H9 (cell line): ENCODE data around the gene SLC2A1. TPM values are rescaled to one million over a fixed set of nuclear protein-coding genes. Genes with fewer than 3 reads are reported as not detected.

Source experiments
- DNase-seq: peaks from one replicate; pipeline ENCODE4 v3.0.0-alpha.2; 2017
- H2AFZ ChIP-seq: one replicate; pipeline ENCODE4 v1.6.1; 2013; ENCODE audit warnings: mild to moderate bottlenecking, low read length, control low read depth, moderate library complexity
- H2AK5ac ChIP-seq: 2 replicates; pipeline ENCODE4 v1.6.1; 2013; ENCODE audit warnings: low read length, control low read depth, mixed read lengths; ENCODE audit not compliant: insufficient read length
- H2BK120ac ChIP-seq: one replicate; pipeline ENCODE4 v1.6.1; 2013; ENCODE audit warnings: low read depth, mild to moderate bottlenecking, low read length, control low read depth, inconsistent platforms; ENCODE audit not compliant: poor library complexity, severe bottlenecking
- H2BK12ac ChIP-seq: 2 replicates; pipeline ENCODE4 v1.6.1; 2013; ENCODE audit warnings: low read length, control low read depth, mixed read lengths, low read depth; ENCODE audit not compliant: insufficient read length
- H2BK15ac ChIP-seq: 2 replicates; pipeline ENCODE4 v1.6.1; 2013; ENCODE audit warnings: low read depth, low read length, control low read depth
- H2BK20ac ChIP-seq: one replicate; pipeline ENCODE4 v1.6.1; 2013; ENCODE audit warnings: low read depth, mild to moderate bottlenecking, low read length, control low read depth, inconsistent platforms; ENCODE audit not compliant: poor library complexity, severe bottlenecking
- H2BK5ac ChIP-seq: 2 replicates; pipeline ENCODE4 v1.6.1; 2013; ENCODE audit warnings: low read length, control low read depth, mixed read lengths; ENCODE audit not compliant: insufficient read length
- H3K14ac ChIP-seq: 2 replicates; pipeline ENCODE4 v1.6.1; 2013; ENCODE audit warnings: low read length, control low read depth; ENCODE audit not compliant: insufficient read depth
- H3K18ac ChIP-seq: 2 replicates; pipeline ENCODE4 v1.6.1; 2013; ENCODE audit warnings: low read depth, mild to moderate bottlenecking, mixed read lengths, low read length, control low read depth; ENCODE audit not compliant: insufficient read length
- H3K23ac ChIP-seq: 2 replicates; pipeline ENCODE4 v1.6.1; 2013; ENCODE audit warnings: low read length, control low read depth, mixed read lengths, low read depth; ENCODE audit not compliant: insufficient read length
- H3K23me2 ChIP-seq: 2 replicates; pipeline ENCODE4 v1.6.1; 2013; ENCODE audit warnings: low read depth, mild to moderate bottlenecking, mixed read lengths, low read length, control low read depth; ENCODE audit not compliant: insufficient read length, poor library complexity, severe bottlenecking
- H3K27ac ChIP-seq: 2 replicates; pipeline ENCODE4 v1.5.1; 2013; ENCODE audit warnings: low read length, control low read depth, mixed read lengths, low read depth; ENCODE audit not compliant: insufficient read length
- H3K27me3 ChIP-seq: 2 replicates; pipeline ENCODE4 v1.6.1; 2013; ENCODE audit warnings: low read length, control low read depth, inconsistent platforms; ENCODE audit not compliant: insufficient read depth
- H3K4ac ChIP-seq: 2 replicates; pipeline ENCODE4 v1.6.1; 2013; ENCODE audit warnings: low read depth, mild to moderate bottlenecking, control low read depth, inconsistent platforms, low read length, moderate library complexity
- H3K4me1 ChIP-seq: 2 replicates; pipeline ENCODE4 v1.6.1; 2013; ENCODE audit warnings: low read length, control low read depth, inconsistent platforms; ENCODE audit not compliant: insufficient read depth
- H3K4me2 ChIP-seq: 2 replicates; pipeline ENCODE4 v1.6.1; 2013; ENCODE audit warnings: low read length, control low read depth, mixed read lengths; ENCODE audit not compliant: insufficient read length, insufficient read depth
- H3K56ac ChIP-seq: 2 replicates; pipeline ENCODE4 v1.6.1; 2013; ENCODE audit warnings: low read depth, mild to moderate bottlenecking, mixed read lengths, low read length, control low read depth; ENCODE audit not compliant: insufficient read length
- H3K79me1 ChIP-seq: 2 replicates; pipeline ENCODE4 v1.6.1; 2013; ENCODE audit warnings: low read depth, mild to moderate bottlenecking, moderate library complexity, low read length, control low read depth, inconsistent platforms; ENCODE audit not compliant: insufficient read depth, poor library complexity, severe bottlenecking
- H3K79me2 ChIP-seq: 2 replicates; pipeline ENCODE4 v1.6.1; 2013; ENCODE audit warnings: low read length, control low read depth, inconsistent platforms; ENCODE audit not compliant: insufficient read depth
- H3K9ac ChIP-seq: 2 replicates; pipeline ENCODE4 v1.6.1; 2013; ENCODE audit warnings: low read length, control low read depth, mixed read lengths; ENCODE audit not compliant: insufficient read length; ENCODE audit errors: extremely low read depth
- H3K9me3 ChIP-seq: one replicate; pipeline ENCODE4 v1.6.1; 2013; ENCODE audit warnings: low read depth, low read length, inconsistent platforms; ENCODE audit not compliant: control insufficient read depth
- H3T11ph ChIP-seq: one replicate; pipeline ENCODE4 v1.6.1; 2013; ENCODE audit warnings: mild to moderate bottlenecking, low read length, control low read depth, inconsistent platforms
- H4K20me1 ChIP-seq: one replicate; pipeline ENCODE4 v1.6.1; 2013; ENCODE audit not compliant: control insufficient read depth, insufficient read length, insufficient read depth
- H4K5ac ChIP-seq: 2 replicates; pipeline ENCODE4 v1.6.1; 2013; ENCODE audit warnings: low read depth, mild to moderate bottlenecking, mixed read lengths, low read length, control low read depth; ENCODE audit not compliant: insufficient read length
- H4K8ac ChIP-seq: replicated peaks from 2 replicates; pipeline ENCODE4 v1.6.1; 2013; ENCODE audit warnings: low read length, control low read depth, mixed read lengths, low read depth; ENCODE audit not compliant: insufficient read length
- H4K91ac ChIP-seq: 2 replicates; pipeline ENCODE4 v1.6.1; 2013; ENCODE audit warnings: low read depth, mild to moderate bottlenecking, moderate library complexity, mixed read lengths, low read length, control low read depth; ENCODE audit not compliant: insufficient read length
- H3K27ac Mint-ChIP-seq, 3 experiments: 2 replicates in 2 of 3; 3 replicates in 1 of 3; pipeline ENCODE4 v1.8.0; 2020 to 2021; ENCODE audit warnings: mixed read lengths in 3 of 3, mild to moderate bottlenecking in 1 of 3, moderate library complexity in 1 of 3
- H3K27me3 Mint-ChIP-seq: 2 replicates; pipeline ENCODE4 v1.8.0; 2021; ENCODE audit warnings: low read depth, mild to moderate bottlenecking, moderate library complexity, mixed read lengths
- H3K36me3 Mint-ChIP-seq, 3 experiments: 2 replicates in 2 of 3; 3 replicates in 1 of 3; pipeline ENCODE4 v1.8.0; 2020 to 2021; ENCODE audit warnings: low read depth in 3 of 3, mixed read lengths in 3 of 3; ENCODE audit not compliant: insufficient read depth in 1 of 3
- H3K4me1 Mint-ChIP-seq, 2 experiments: 2 replicates each; pipeline ENCODE4 v1.8.0; 2020; ENCODE audit warnings: mixed read lengths in 2 of 2
- H3K4me3 Mint-ChIP-seq, 2 experiments: 2 replicates in 1 of 2; 3 replicates in 1 of 2; pipeline ENCODE4 v1.8.0; 2020 to 2021; ENCODE audit warnings: mild to moderate bottlenecking in 2 of 2, mixed read lengths in 2 of 2, moderate library complexity in 1 of 2
- H3K9me3 Mint-ChIP-seq, 2 experiments: 2 replicates in 1 of 2; 3 replicates in 1 of 2; pipeline ENCODE4 v1.8.0; 2020; ENCODE audit warnings: mild to moderate bottlenecking in 2 of 2, mixed read lengths in 2 of 2, moderate library complexity in 1 of 2
- WGBS: extraction: QIAGEN DNeasy Blood & Tissue Kit; methylation state at CpG from one replicate; pipeline ENCODE4 v1.1.7; 2013; ENCODE audit warnings: missing lambda C conversion rate, low lambda C conversion rate, mixed read lengths; ENCODE audit not compliant: insufficient read length; ENCODE audit errors: extremely low coverage; 5-methylcytosine and 5-hydroxymethylcytosine counted together
- total RNA-seq: library from RNA; stranded (reverse); gene quantifications from 2 replicates; pipeline ENCODE4 v1.2.1, GENCODE V29; 2021
- TF ChIP-seq, protein P1 (sequence below): fragments of 200-600 bp; sonication (generic); conservative IDR thresholded peaks from 3 replicates; pipeline ENCODE4 v1.8.0; 2021; ENCODE audit warnings: antibody characterized with exemption, mild to moderate bottlenecking

SLC2A1 gene
- total RNA-seq, 1 experiment from 2014 or later, result 186 TPM

DNA sequence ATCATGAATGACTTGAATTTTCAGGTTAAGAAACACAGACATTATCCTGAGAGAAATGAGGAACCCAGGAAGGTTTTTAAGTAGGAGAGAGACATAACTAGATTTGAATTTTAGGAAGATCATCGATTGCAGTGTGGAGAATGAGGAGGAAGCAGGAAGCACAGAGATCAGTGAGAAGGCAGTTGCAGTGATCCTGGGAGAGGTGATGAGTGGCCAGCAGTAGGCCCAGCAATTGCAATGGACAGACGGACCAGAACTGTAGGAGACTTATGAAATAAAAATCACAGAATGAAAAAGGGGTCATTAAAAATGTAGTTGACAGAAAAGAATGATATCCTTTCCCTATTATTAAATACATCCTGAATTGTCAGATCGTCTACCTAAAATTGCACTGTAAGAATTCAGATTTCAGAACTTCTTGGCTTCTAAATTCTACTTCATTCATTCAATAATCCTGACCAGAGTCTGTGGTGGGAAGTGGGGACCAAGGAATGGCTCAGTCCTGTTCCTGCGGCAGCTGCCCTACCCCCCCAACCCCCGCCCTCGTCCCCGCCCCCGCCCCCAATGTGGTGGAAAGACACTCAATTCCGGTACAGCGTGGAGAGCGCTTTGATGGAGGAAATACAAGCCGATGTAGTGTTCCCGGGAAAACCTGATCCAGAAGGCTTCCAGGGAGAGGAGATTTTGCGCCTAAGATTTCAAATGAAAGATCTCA lies 35.1 kb downstream of the SLC2A1 start:
- Histone ChIP-seq H4K20me1 (no peaks in the 10 kb centered on the region), H3K14ac (no peak overlapping the region), H2BK5ac (no peak overlapping the region), H2AFZ (no peak overlapping the region), H3K79me2 (no peaks in the 10 kb centered on the region), H2BK12ac (no peak overlapping the region), H2BK15ac (no peak overlapping the region), H3K9me3 (no peaks in the 10 kb centered on the region), H2AK5ac (no peak overlapping the region), H3K18ac (no peak overlapping the region), H3K79me1 (no peaks in the 10 kb centered on the region), H3K23me2 (peaks cover 10% of the 10 kb centered on the region), H3K23ac (no peak overlapping the region), H3K4me2 (peak overlapping the region; percentile 78), H3K4me1 (peaks cover 5% of the 10 kb centered on the region; the same call in 1 of the 2 replicates), H3K56ac (no peak overlapping the region), H3K9ac (peak overlapping the region; percentile 1), H3K4ac (no peak overlapping the region), H4K91ac (no peak overlapping the region), H4K5ac (no peak overlapping the region), H2BK20ac (no peak overlapping the region), H2BK120ac (no peak overlapping the region), H3K27ac (peak overlapping the region; percentile 31), H3T11ph (no peak overlapping the region), H3K27me3 (no peaks in the 10 kb centered on the region), H4K8ac (no peak overlapping the region)
- H3K27ac Mint-ChIP-seq, result peak overlapping the region; percentile 86 to 97 (median 93)
- H3K9me3 Mint-ChIP-seq, result peaks cover under 1% of the 10 kb centered on the region in 2 experiments; a peak in 1 of 5 replicates
- TF ChIP-seq, protein P1, sequence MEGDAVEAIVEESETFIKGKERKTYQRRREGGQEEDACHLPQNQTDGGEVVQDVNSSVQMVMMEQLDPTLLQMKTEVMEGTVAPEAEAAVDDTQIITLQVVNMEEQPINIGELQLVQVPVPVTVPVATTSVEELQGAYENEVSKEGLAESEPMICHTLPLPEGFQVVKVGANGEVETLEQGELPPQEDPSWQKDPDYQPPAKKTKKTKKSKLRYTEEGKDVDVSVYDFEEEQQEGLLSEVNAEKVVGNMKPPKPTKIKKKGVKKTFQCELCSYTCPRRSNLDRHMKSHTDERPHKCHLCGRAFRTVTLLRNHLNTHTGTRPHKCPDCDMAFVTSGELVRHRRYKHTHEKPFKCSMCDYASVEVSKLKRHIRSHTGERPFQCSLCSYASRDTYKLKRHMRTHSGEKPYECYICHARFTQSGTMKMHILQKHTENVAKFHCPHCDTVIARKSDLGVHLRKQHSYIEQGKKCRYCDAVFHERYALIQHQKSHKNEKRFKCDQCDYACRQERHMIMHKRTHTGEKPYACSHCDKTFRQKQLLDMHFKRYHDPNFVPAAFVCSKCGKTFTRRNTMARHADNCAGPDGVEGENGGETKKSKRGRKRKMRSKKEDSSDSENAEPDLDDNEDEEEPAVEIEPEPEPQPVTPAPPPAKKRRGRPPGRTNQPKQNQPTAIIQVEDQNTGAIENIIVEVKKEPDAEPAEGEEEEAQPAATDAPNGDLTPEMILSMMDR, result no peak
- peak overlapping the region; percentile 76 to 87 for H3K4me3 Mint-ChIP-seq
- H3K27me3 Mint-ChIP-seq, result no peaks in the 10 kb centered on the region
- DNase-seq, result no peak
- no CpG with 5 or more reads among the region's 14 CpGs for WGBS
- peaks cover 20 to 35% (median 22%) of the 10 kb centered on the region in 3 experiments; a peak in 6 of 7 replicates for H3K36me3 Mint-ChIP-seq
- peaks cover 24 to 36% of the 10 kb centered on the region in 2 experiments for H3K4me1 Mint-ChIP-seq
